ENCODE results near the gene KRT33B. TPM values are rescaled to one million over a fixed set of nuclear protein-coding genes. Genes with fewer than 3 reads are reported as not detected.
"Not testable (repeated sequence)": the region's sequence is repeated elsewhere in the genome, so short reads cannot be mapped to it uniquely, and the experiment has no call there.

Gene KRT33B
- 0.36 TPM for polyA plus RNA-seq (2013, experiment 1 of 2; ENCODE audit: insufficient read length)
- polyA plus RNA-seq (2013, experiment 2 of 2; ENCODE audit: insufficient read length): not detected

GRCh38 chr17:41369713-41370112, at the start of gene KRT33B:
Gene KRT33B, minus strand, starts transcription at chr17:41369813. Its CDS starts 63 bp downstream, at chr17:41369750.
- DNase-seq: no peak

GRCh38 chr17:41418116-41418860, 48.7 kb upstream of the KRT33B start:
- no peak for DNase-seq

- peak; percentile 51 for DNase-seq
Observed at GRCh38 chr17:41417576-41418015, 48.0 kb upstream of the KRT33B start.

GRCh38 chr17:41417127-41417526, 47.5 kb upstream of the KRT33B start:
- no peak for DNase-seq

- DNase-seq: peak; percentile 13
Observed at GRCh38 chr17:41416479-41416878, 46.9 kb upstream of the KRT33B start.

- peak; percentile 72 for DNase-seq
Observed at GRCh38 chr17:41415833-41416335, 46.3 kb upstream of the KRT33B start.

- no peak for DNase-seq
Observed at GRCh38 chr17:41415411-41415810, 45.8 kb upstream of the KRT33B start.

GRCh38 chr17:41413982-41414381, 44.4 kb upstream of the KRT33B start:
- no peak for DNase-seq

GRCh38 chr17:41413353-41413957, 43.8 kb upstream of the KRT33B start:
- peak; percentile 40 for DNase-seq

GRCh38 chr17:41411072-41411840, 41.6 kb upstream of the KRT33B start:
- DNase-seq: no peak

GRCh38 chr17:41407226-41407625, 37.6 kb upstream of the KRT33B start:
- no peak for DNase-seq

GRCh38 chr17:41406205-41406604, 36.6 kb upstream of the KRT33B start:
- peak; percentile 18 for DNase-seq

GRCh38 chr17:41404024-41404671, 34.5 kb upstream of the KRT33B start:
- peak; percentile 98 for DNase-seq

GRCh38 chr17:41403404-41404023, 33.9 kb upstream of the KRT33B start:
- DNase-seq: peak; percentile 76

GRCh38 chr17:41402161-41402560, 32.5 kb upstream of the KRT33B start:
- peak; percentile 52 for DNase-seq

GRCh38 chr17:41396996-41397660, 27.5 kb upstream of the KRT33B start, which contains the start of gene KRT31:
Gene KRT31, minus strand, starts transcription at chr17:41397608. Its CDS starts 69 bp downstream, at chr17:41397539.
- no peak for DNase-seq

- DNase-seq: no peak
Observed at GRCh38 chr17:41396340-41396739, 26.7 kb upstream of the KRT33B start.

- DNase-seq: no peak
Observed at GRCh38 chr17:41395611-41396010, 26.0 kb upstream of the KRT33B start.

- DNase-seq: not testable (repeated sequence)
Observed at GRCh38 chr17:41395044-41395443, 25.4 kb upstream of the KRT33B start.

GRCh38 chr17:41394254-41394996, 24.8 kb upstream of the KRT33B start:
- no peak for DNase-seq
